ENCODE measurements around the gene PACRG. TPM values are rescaled to one million over a fixed set of nuclear protein-coding genes. Genes with fewer than 3 reads are reported as not detected.

PACRG gene
- total and polyA plus RNA-seq, 10 of the 15 experiments (the other 5 are each of a cell fraction or from before 2014, with no cell fraction given): not detected

- TF ChIP-seq E4F1 (IDR thresholded peaks at IDR 0.05; ENCODE audit: borderline replicate concordance, partially characterized antibody) (no peak), CHD1 (IDR thresholded peaks at IDR 0.05; ENCODE audit: low read depth, low read length) (no peak), JUNB (IDR thresholded peaks at IDR 0.05) (no peak), RFX5 (IDR thresholded peaks at IDR 0.05; ENCODE audit: low read depth, low read length) (no peak), KDM1A (IDR thresholded peaks at IDR 0.05; ENCODE audit: borderline replicate concordance) (no peak)
These were observed 22.0 kb upstream of the PACRG start (continued) for GRCh38 chr6:162705736-162706135.

GRCh38 chr6:162706232-162706631 is 21.5 kb upstream of the PACRG start:
- Histone ChIP-seq H3K27me3 (replicated peaks in 1 of 2; ENCODE audit: control insufficient read depth in 2 of 2, insufficient read depth in 2 of 2, low read length in 1 of 2) (no peaks in the 10 kb centered on the region; a peak in 1 of 4 replicates), H3K9ac (ENCODE audit: control insufficient read depth, insufficient read depth, low read length) (no peak overlapping the region), H3K27ac (ENCODE audit: control insufficient read depth, insufficient read depth) (no peak overlapping the region), H3K4me3 (no peak overlapping the region), H3K9me3 (replicated peaks; ENCODE audit: control insufficient read depth, insufficient read depth, low read length) (no peaks in the 10 kb centered on the region), H4K20me1 (ENCODE audit: control insufficient read depth, insufficient read depth) (no peaks in the 10 kb centered on the region), H3K4me2 (ENCODE audit: control insufficient read depth, insufficient read depth) (no peak overlapping the region), H2AFZ (ENCODE audit: control insufficient read depth, low read depth, low read length) (no peak overlapping the region), H3K36me3 (ENCODE audit: control insufficient read depth in 2 of 2, insufficient read depth in 2 of 2, low read length in 1 of 2) (no peaks in the 10 kb centered on the region), H3K79me2 (ENCODE audit: control insufficient read depth, insufficient read depth, low read length) (no peaks in the 10 kb centered on the region), H3K4me1 (ENCODE audit: control insufficient read depth, insufficient read depth, low read length) (no peaks in the 10 kb centered on the region)
- SMC1A ChIA-PET (ENCODE audit: uncharacterized antibody, unreplicated experiment): interaction anchor here (0.5 kb wide), 1 partner anchor 275 kb away, joined by 3 read pairs; no protein-coding TSS in a partner anchor
- DNase-seq (ENCODE audit: low read depth, low spot score) (no peak), ATAC-seq (no peak), FAIRE-seq (no peak)
- POLR2A ChIA-PET: no interaction called here
- BruUV-seq (replicated peaks): no TSS peak
- intact Hi-C loops (cut with micrococcal nuclease; ENCODE audit: unreplicated experiment) (no loop called here), in situ Hi-C loops (cut with MboI) (no loop called here)
- RAD21 ChIA-PET (ENCODE audit: unreplicated experiment): no interaction called here
- WGBS (ENCODE audit: insufficient coverage, insufficient replicate concordance, low lambda C conversion rate, missing lambda C conversion rate): 25% methylated on average over 6 of the region's 6 CpGs
- CTCF ChIA-PET: no interaction called here
- TF ChIP-seq TCF12 (IDR thresholded peaks at IDR 0.05; ENCODE audit: low read depth, low read length) (no peak), ZNF592 (IDR thresholded peaks at IDR 0.05) (no peak), ATF2 (IDR thresholded peaks at IDR 0.05; ENCODE audit: low read length) (no peak), SIN3A (IDR thresholded peaks at IDR 0.05; ENCODE audit: low read depth, low read length) (no peak), RCOR1 (conservative IDR thresholded peaks at IDR 0.05; ENCODE audit: low read depth, low read length) (no peak), TCF7 (IDR thresholded peaks at IDR 0.05; ENCODE audit: borderline replicate concordance) (no peak), PML (IDR thresholded peaks at IDR 0.05; ENCODE audit: low read length) (no peak), NR2F1 (conservative IDR thresholded peaks at IDR 0.05) (no peak), ZSCAN29 (IDR thresholded peaks at IDR 0.05) (no peak), ATF3 (IDR thresholded peaks at IDR 0.05; ENCODE audit: borderline replicate concordance, extremely low read depth, low read depth, low read length) (no peak), CBFB (IDR thresholded peaks at IDR 0.05; ENCODE audit: low read depth) (no peak), MAX (IDR thresholded peaks at IDR 0.05; ENCODE audit: low read depth, low read length) (no peak)
